GM08714 (cell line): Measurements from ENCODE around the gene AGAP3.

Experiments
- H3K4me3 ChIP-seq: fragments of 200-500 bp; sonication (Bioruptor generic); 2 replicates; pipeline ENCODE4 v1.5.1; 2014; ENCODE audit warnings: mild to moderate bottlenecking, low read length, inconsistent platforms
- ZNF274 ChIP-seq: IDR thresholded peaks from 2 replicates; pipeline ENCODE4 v1.6.1; 2012; ENCODE audit warnings: mild to moderate bottlenecking, low read depth, low read length

Gene AGAP3

GRCh38 chr7:151178236-151178635 is 92.0 kb downstream of the AGAP3 start:
- H3K4me3 ChIP-seq = no peak overlapping the region
- no peak for TF ChIP-seq ZNF274

GRCh38 chr7:151178831-151179230 is 92.6 kb downstream of the AGAP3 start:
- TF ChIP-seq ZNF274 = no peak
- H3K4me3 ChIP-seq = no peak overlapping the region

DNA sequence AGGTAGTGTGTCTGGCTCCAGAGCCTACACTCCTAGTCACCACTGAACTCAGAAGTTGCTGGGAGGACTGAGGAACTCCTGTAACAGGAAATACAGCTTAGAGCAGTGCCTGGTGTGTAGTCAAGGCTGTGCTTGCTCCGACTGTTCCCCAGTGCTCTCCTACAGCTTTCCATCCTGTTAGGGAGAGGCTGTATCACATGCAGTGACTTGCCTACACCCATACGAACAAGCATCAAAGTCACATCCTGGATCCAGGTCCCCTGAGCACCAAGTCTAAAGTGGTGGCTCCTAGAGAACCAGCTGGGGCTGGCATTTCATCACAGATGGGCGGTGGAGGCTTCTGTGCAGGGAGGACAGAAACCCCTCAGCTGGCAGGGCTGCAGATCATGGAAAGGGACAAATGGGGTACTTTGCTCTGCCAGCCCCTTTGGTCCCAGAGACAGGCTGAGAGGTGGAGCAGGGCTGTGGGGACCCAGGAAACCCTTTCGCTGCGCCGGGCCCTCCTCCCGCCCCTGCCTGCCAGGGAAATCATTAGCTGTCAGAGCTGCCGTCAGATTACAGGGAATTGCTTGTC is 93.1 kb downstream of the AGAP3 start:
- TF ChIP-seq ZNF274 = no peak
- no peak overlapping the region for H3K4me3 ChIP-seq

DNA sequence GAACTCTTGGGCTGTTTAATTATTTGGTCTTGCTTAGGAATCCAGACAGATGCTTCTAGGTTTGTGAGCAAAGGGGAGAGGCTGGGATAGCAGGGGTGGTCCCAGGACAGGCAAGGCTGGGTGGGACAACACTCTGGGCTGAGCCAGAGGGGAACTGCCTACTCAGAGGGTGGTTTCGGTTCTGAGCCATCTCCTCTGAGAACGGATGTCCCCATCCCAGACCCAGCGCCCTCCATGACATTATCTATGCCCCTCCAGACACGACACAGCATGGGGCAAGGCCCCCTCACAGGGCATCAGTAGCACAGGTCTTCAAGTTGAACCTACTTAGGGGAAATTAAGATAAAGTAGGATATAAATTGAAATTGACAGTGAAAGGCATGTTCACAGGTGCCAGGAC is 93.7 kb downstream of the AGAP3 start:
- no peak for TF ChIP-seq ZNF274
- H3K4me3 ChIP-seq = no peak overlapping the region

- no peak for TF ChIP-seq ZNF274
- H3K4me3 ChIP-seq = no peak overlapping the region
Measured at GRCh38 chr7:151181011-151181431, 94.7 kb downstream of the AGAP3 start.

GRCh38 chr7:151185762-151186639 is 99.7 kb downstream of the AGAP3 start:
- H3K4me3 ChIP-seq = no peak overlapping the region
- TF ChIP-seq ZNF274 = no peak

- TF ChIP-seq ZNF274 = no peak
- no peak within 1 kb of the TSS for H3K4me3 ChIP-seq
Measured at GRCh38 chr7:151186640-151187408, 100.5 kb downstream of the AGAP3 start, which contains the start of gene ASB10. Gene ASB10, minus strand, starts transcription at chr7:151187250. Its CDS starts 120 bp downstream, at chr7:151187130.

DNA sequence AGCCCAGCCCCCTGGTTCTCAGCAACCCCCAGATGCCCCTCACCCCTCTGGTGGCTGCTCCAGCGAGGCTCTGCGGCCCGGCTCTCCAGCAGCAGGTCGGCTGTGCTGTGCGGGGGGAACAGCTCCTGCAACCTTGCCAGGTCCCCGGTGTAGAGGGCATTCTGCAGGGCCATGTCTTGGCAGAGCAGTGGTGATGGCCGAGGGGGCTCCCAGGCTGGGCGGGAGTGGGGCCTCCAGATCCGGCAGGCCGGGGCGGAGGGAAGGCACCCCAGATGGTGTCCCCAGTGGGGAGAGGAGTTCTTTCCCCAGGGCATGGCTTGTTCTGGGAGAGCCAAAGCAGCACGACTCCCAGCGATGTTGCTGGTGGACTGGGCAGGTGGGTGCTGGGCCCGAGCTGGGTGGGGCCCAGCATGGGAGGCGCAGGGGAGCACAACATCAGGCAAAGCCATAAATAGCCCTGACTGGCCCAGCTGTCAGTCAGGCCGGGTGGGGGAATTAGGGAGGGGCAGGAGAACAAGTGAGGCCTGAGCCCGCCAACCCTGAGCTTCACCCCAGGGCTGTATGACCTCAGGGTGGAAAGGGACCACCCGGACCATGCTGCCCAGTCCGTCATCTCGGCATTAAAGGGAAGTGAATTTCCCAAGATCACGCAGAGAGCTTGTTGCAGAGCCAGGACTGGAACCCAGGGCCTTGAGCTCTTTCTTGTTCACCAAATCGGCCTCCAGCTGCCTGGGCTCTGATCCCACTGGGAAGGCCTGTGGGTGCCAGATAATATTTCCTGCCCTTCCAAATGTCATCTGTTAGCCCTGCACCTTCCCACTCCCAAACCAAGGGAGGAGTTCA is 101.4 kb downstream of the AGAP3 start:
- TF ChIP-seq ZNF274 = no peak
- no peak overlapping the region for H3K4me3 ChIP-seq

- H3K4me3 ChIP-seq = no peak overlapping the region
- no peak for TF ChIP-seq ZNF274
Measured at GRCh38 chr7:151188252-151188542, 101.9 kb downstream of the AGAP3 start.

DNA sequence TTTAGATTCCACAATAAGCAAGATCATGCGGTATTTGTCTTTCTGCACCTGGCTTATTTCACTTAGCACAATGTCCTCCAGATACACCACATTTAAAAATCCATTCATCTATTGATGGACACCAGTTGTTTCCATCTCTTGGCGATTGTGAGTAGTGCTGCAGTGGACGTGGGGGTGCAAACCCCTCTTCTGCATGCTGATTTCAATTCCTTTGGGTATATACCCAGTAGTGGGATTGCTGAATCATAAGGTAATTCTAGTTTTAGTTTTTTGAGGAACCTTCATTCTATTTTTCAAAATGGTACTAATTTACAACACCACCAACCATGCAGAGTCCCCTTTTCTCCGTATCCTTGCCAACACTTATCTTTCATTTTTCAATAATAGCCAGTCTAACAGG is 102.8 kb downstream of the AGAP3 start:
- H3K4me3 ChIP-seq = no peak overlapping the region
- TF ChIP-seq ZNF274 = no peak

DNA sequence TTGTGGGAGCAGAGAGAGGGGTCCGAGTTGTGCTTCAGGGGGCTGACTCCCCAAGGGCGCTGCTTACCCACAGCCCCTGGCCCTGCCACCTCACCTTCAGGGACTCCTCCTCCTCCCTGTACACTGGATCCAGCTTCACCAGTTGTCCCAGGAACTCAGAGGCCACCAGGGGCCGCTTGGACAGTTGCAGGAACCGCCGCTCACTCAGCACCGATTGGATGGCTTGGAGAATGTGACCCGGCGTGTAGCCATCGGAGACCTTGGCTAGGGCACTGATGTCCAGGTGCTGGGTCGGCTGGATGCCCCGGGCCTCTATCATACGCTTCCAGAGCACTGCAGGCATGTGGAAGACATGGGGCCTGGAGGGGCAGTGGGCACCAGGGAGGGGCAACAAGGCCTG is 105.3 kb downstream of the AGAP3 start:
- TF ChIP-seq ZNF274 = no peak
- H3K4me3 ChIP-seq = no peak overlapping the region

- no peak for TF ChIP-seq ZNF274
- H3K4me3 ChIP-seq = no peak overlapping the region
Measured at GRCh38 chr7:151192002-151192539, 105.8 kb downstream of the AGAP3 start.

DNA sequence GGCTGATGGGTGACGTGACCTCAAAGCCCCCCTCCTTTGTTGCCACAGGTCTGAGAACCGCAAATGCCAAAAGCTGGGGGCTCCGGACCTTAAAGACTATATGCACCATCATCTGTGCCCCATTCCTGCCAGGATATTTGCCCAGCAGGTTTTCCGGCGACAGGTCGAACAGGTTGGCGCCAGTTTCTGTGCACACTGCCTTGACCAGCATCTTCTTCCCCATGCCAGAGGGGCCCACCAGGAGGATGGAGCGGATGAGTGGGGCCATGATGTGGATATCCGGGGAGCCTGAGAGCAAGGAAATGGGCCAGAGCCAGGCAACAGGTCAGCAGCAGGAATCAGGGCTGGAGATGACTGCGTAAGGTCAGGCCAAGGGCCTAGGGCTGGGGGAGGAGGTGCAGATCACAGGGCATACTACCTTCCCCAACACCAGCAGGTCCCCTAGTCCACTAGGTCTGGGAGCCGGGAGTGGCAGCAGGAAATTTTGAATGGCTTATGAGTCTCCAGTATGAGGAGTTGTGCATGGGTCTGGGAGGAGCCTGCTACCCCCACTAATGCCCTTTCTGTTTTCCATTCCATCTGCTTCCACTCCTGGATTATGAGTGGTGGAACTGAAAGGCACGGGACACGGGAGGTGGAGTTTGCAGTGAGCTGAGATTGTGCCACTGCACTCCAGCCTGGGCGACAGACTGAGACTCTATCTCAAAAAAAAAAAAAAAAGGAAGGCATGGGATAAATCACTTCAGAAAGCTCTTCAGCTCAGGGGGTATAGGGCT is 107.1 kb downstream of the AGAP3 start:
- TF ChIP-seq ZNF274 = no peak
- no peak overlapping the region for H3K4me3 ChIP-seq
